ENCODE measurements around the gene SEC61A1.
A peak's percentile ranks its signal among the peaks of the same experiment; 100 is the strongest.

SEC61A1 gene

DNA sequence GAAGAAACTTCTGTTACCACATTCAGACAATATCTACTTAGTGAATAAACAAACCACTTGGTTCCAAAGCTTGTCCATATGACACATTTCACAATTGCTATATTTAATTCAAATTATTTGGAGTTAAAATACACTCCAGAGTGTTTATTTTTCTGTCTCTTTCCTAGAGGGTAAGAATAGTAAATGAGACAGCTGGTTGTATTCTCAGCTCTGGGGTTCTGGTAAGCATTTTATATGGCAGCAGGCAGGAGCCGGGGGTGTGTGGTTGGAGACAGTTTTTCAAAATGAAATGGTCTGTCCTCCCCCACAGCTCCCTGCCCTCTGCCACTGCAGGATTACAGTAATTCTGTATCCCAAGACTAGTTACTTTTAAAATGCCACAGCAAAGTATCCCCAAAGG lies 10.9 kb upstream of the SEC61A1 start:
- Mint-ChIP-seq H3K4me1 (ENCODE audit: low read depth) (no peaks in the 10 kb centered on the region), H3K27me3 (peaks cover 22% of the 10 kb centered on the region), H3K9me3 (no peaks in the 10 kb centered on the region), H3K27ac (no peak overlapping the region), H3K36me3 (ENCODE audit: low read depth) (no peaks in the 10 kb centered on the region), H3K4me3 (no peak overlapping the region)

DNA sequence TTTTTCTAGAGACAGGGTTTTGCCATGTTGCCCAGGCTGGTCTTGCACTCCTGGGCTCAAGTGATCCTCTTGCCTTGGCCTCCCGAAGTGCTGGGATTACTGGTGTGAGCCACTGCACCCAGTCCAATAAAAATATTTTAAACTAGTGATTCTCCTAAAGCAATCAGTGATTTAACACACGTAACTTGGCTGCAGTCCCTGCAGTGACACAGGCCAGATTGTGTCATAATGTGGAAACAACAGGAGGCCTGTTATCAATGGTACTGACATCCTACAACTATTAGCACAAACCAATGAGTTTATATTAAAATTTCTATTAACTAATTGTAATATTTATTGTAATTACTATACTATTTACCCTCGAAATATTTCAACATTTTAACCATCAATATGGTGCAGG lies 1.6 kb upstream of the SEC61A1 start:
- peaks cover 37% of the 10 kb centered on the region for H3K4me1 Mint-ChIP-seq (ENCODE audit: low read depth)
- H3K9me3 Mint-ChIP-seq, result no peaks in the 10 kb centered on the region
- H3K4me3 Mint-ChIP-seq, result peak overlapping the region; percentile 98
- peaks cover 6% of the 10 kb centered on the region for H3K27me3 Mint-ChIP-seq
- H3K36me3 Mint-ChIP-seq (ENCODE audit: low read depth), result peaks cover 30% of the 10 kb centered on the region
- H3K27ac Mint-ChIP-seq, result no peak overlapping the region

DNA sequence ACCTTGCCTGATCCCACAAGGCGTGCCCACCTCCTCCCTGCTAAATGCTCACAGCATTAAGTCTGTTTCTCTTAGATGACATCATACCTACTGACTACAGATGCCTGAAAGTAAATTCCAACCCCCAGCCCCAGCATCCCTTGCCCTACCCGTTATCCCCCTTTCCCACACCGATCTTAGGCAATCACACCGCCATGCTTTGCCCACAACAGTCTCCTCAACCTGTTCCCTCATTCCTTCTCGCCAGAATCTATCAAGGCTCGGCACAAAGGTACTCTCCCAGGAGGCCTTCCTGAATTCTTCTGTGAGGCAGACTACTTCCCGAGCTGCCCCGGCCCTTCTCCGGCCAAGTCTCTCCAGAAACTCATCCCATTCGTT lies 789 bp upstream of the SEC61A1 start:
- no peaks in the 10 kb centered on the region for H3K9me3 Mint-ChIP-seq
- H3K27ac Mint-ChIP-seq, result peak overlapping the region; percentile 92
- H3K4me1 Mint-ChIP-seq (ENCODE audit: low read depth), result peaks cover 41% of the 10 kb centered on the region
- no peaks in the 10 kb centered on the region for H3K27me3 Mint-ChIP-seq
- H3K36me3 Mint-ChIP-seq (ENCODE audit: low read depth), result peaks cover 38% of the 10 kb centered on the region
- peak overlapping the region; percentile 98 for H3K4me3 Mint-ChIP-seq

DNA sequence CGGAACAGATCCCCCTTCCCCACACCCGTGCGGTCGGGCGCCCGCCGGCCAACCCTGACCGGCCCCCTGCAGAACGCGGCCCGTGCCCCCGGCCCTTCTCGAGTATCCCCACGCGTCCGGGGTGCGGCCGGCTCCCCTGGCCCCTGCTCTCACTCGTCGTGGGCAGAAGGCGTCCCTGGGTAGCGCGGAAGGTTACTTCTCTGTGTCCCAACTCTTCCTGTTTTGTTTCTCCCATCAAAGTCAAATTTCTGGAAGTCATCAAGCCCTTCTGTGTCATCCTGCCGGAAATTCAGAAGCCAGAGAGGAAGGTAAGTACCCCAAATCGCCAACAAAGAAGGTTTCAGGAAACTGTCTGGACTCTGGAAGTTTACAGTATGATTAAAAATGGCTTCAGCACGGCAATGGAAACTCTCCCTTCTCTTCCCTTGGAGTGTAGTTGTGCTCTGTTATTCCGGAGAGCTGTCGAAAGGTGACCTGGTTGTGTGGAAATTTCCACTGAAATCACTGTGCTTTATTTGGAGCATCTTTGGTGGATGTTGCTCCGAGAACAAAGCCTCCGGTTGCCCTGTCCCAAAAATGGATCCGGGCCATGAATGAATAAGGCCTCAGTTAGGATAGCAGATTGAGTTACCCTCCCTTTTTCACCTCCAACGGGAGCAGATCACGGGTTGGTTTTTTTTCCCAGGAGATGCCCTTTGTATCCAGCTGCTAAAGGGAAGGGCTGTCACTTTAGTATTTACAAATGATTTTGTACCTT lies 536 bp downstream of the SEC61A1 start:
- H3K36me3 Mint-ChIP-seq (ENCODE audit: low read depth), result peaks cover 47% of the 10 kb centered on the region
- no peaks in the 10 kb centered on the region for H3K27me3 Mint-ChIP-seq
- peak overlapping the region; percentile 96 for H3K27ac Mint-ChIP-seq
- no peaks in the 10 kb centered on the region for H3K9me3 Mint-ChIP-seq
- peaks cover 41% of the 10 kb centered on the region for H3K4me1 Mint-ChIP-seq (ENCODE audit: low read depth)
- peak overlapping the region; percentile 98 for H3K4me3 Mint-ChIP-seq

DNA sequence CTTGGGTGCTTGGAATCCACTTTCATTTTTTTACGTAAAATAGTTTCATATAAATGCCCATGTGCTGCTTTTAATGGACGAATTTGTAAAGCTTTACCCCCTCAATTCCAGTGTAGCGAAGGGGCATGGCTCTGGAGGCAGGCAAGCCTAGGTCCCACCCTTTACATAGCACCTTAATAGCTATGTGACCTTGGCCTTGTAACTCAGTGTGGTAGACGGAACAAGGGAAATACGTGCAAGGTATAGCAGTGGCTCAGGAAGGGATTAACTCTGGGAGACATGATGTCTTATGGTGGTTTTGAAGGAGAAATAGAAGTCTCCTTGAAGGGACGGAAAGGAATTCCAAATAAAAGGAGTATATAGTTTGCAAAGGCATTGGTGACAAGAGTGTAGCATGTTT lies 1.4 kb downstream of the SEC61A1 start:
- Mint-ChIP-seq H3K4me1 (ENCODE audit: low read depth) (peaks cover 41% of the 10 kb centered on the region), H3K36me3 (ENCODE audit: low read depth) (peaks cover 51% of the 10 kb centered on the region), H3K4me3 (peak overlapping the region; percentile 98), H3K27ac (peak overlapping the region; percentile 69), H3K9me3 (no peaks in the 10 kb centered on the region), H3K27me3 (no peaks in the 10 kb centered on the region)

DNA sequence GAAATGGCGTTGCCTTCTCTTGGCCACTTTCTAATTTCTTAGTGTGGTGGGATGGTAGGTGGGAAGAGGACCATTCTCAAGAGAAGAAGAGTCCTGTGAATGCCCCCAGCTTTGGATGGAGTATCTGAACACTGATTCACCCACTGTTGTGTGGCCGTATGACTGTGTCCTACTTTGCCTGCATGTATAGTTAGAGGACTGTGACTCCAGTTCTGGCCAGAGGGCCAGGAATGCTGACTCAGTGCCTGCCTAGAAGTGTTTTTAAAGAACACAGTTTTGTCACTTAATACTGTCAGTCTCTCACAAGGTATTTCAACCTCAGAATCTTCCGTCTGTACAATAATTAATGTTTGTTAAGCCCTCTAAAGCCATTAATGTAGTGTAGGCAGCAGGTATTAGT lies 2.1 kb downstream of the SEC61A1 start:
- Mint-ChIP-seq H3K36me3 (ENCODE audit: low read depth) (peaks cover 58% of the 10 kb centered on the region), H3K27me3 (no peaks in the 10 kb centered on the region), H3K9me3 (no peaks in the 10 kb centered on the region), H3K4me3 (peak overlapping the region; percentile 98), H3K27ac (peak overlapping the region; percentile 80), H3K4me1 (ENCODE audit: low read depth) (peaks cover 41% of the 10 kb centered on the region)

DNA sequence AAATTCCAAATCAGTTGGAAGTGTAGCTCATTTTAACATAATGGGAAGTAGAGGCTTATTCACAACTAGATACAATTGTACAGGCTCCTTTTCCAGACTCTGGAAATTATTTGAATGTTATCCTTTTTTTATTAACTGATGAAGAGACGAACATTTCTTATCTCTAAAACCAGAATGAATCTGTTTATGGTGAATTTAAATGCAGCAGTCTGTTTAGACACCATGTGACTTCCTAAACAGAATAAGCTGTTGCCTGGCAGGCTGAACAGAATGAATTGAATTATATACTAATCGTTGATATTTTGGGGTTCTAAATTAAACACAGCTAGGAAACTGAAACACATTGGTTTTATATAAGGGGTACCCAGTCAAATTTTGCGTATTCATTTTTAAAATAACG lies 4.0 kb downstream of the SEC61A1 start:
- Mint-ChIP-seq H3K9me3 (no peaks in the 10 kb centered on the region), H3K4me1 (ENCODE audit: low read depth) (peaks cover 41% of the 10 kb centered on the region), H3K36me3 (ENCODE audit: low read depth) (peaks cover 76% of the 10 kb centered on the region), H3K27ac (no peak overlapping the region), H3K27me3 (no peaks in the 10 kb centered on the region), H3K4me3 (no peak overlapping the region)

DNA sequence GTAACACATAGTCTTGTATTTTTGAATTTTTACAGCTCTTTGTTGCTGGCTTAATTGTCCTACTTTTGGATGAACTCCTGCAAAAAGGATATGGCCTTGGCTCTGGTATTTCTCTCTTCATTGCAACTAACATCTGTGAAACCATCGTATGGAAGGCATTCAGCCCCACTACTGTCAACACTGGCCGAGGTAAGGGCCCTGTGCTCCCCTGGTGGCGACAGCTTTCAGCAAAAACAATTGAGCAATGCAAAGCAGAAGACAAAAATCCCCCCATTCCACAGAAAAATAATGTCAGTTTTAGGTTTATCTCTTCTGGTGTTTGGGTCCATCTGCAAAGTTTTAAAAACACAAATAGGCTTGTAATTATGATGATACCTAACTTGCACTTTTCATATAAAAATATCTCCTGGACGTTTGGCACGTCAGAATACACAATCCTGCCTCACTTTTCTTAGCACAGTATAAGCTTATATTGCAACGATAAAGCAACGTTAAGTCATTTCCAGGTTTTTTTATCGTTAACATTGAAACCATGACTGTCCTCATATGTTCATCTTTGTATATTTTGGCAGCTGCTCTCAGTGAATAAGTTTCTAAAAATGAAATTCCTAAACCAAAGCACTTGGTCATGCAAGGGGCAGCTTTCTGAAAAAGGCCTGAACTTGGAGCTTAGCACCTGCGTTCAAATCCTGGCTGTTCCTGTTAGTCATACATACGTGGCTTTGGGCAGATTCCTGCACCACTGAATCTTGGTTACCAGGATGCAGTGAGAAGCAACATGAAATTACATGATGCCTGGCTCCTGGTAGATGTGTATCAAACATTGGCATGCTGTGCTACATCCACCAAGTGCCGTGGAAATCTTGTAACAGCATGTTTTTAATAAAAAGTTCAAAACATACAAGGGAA lies 8.5 kb downstream of the SEC61A1 start:
- no peak overlapping the region for H3K4me3 Mint-ChIP-seq
- no peaks in the 10 kb centered on the region for H3K27me3 Mint-ChIP-seq
- H3K27ac Mint-ChIP-seq, result no peak overlapping the region
- H3K4me1 Mint-ChIP-seq (ENCODE audit: low read depth), result peaks cover 7% of the 10 kb centered on the region
- no peaks in the 10 kb centered on the region for H3K9me3 Mint-ChIP-seq
- peaks cover 84% of the 10 kb centered on the region for H3K36me3 Mint-ChIP-seq (ENCODE audit: low read depth)

DNA sequence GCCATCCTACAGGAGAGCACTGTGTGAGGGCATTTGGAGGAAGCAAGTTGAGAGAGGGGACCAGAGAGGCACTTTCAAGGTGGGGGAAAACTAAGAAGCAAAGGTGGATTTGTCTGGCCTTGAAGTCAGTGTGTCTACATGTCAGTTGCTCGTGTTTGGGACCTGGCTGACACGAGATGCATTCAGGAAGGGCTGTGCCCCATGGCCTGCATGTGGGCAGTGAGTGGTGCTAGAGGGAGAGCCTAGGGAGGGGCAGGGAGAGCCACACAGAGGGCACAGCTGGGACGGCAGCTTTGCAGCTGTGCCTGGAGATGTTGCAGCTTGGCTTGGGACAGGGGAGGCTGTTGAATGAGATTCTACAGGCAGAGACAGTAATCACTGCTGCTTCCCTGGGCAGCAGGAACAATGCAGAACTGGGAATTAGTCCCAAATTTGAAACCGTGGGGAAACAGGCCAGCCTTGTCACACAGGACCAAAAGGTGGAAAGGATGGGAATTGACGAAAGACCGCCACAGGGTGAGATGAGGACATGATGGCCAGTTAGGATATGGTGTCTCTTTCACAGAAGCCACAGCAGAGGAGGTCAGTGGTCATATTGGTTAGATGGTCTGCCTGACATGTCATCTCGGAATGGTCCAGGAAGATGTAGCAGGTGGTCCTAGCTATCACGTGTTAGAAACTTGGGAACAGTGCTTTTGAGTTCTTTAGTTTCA lies 10.0 kb downstream of the SEC61A1 start:
- no peaks in the 10 kb centered on the region for H3K27me3 Mint-ChIP-seq
- peaks cover 83% of the 10 kb centered on the region for H3K36me3 Mint-ChIP-seq (ENCODE audit: low read depth)
- peaks cover 5% of the 10 kb centered on the region for H3K4me1 Mint-ChIP-seq (ENCODE audit: low read depth)
- H3K27ac Mint-ChIP-seq, result peak overlapping the region; percentile 2
- no peak overlapping the region for H3K4me3 Mint-ChIP-seq
- H3K9me3 Mint-ChIP-seq, result no peaks in the 10 kb centered on the region

DNA sequence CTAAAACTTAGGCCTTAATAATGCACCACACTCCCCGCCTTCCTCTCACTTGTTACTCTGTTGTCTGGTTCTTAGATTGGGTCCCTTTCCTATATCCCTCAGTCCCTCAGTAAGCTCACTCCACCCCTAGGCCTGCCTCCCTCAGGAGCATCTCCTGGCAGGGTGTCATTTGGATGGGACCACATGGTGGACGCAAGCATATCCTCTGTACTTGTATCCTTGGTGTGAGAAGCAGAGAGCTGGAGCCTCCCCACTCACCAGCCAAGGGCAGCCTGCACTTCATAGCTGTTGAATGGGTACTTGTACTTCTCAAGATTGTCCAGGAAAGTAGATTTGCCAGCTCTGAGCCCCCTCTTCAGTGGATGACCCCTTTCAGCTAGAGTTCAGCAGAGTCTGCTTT lies 11.6 kb downstream of the SEC61A1 start:
- Mint-ChIP-seq H3K27ac (no peak overlapping the region), H3K4me3 (no peak overlapping the region), H3K4me1 (ENCODE audit: low read depth) (peaks cover 5% of the 10 kb centered on the region), H3K36me3 (ENCODE audit: low read depth) (peaks cover 89% of the 10 kb centered on the region), H3K27me3 (no peaks in the 10 kb centered on the region), H3K9me3 (no peaks in the 10 kb centered on the region)

DNA sequence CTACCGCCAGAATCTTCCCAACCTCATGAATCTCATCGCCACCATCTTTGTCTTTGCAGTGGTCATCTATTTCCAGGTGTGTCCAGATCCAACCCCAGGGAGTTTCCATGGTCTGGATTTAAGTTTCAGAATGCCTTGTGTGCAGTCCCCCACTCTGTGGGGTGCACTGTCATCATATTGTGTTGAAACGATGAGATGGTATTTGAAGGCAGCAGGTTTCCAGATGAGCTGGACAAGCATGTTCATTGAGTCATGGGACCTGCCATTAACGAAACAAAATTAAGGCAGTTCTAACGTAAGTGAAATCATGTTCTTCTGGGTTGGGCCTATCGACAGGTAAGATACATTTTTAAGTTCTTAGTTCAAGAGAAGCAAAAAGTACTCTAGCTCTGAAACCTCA lies 12.7 kb downstream of the SEC61A1 start:
- no peaks in the 10 kb centered on the region for H3K9me3 Mint-ChIP-seq
- no peak overlapping the region for H3K4me3 Mint-ChIP-seq
- H3K4me1 Mint-ChIP-seq (ENCODE audit: low read depth), result peaks cover 2% of the 10 kb centered on the region
- H3K36me3 Mint-ChIP-seq (ENCODE audit: low read depth), result peaks cover 89% of the 10 kb centered on the region
- H3K27ac Mint-ChIP-seq, result peak overlapping the region; percentile 2
- no peaks in the 10 kb centered on the region for H3K27me3 Mint-ChIP-seq

DNA sequence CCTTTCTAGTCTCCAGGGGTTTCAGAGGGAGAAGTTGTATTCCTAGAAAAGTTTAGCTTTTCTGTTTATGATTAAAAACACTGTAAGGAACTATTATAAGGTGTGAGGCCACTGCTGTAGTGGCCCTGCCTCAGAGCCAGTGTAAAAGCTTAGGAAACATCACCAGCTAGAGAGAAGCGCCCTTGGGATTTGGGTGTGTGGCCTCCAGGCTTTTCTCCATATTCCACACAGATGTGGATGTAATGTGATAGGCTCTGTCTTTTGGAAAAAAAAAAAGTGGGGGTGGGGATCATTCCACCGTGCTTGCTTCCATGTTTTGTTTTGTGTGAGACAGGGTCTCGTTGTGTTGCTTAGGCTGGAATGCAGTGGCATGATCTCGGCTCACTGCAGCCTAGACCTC lies 13.9 kb downstream of the SEC61A1 start:
- Mint-ChIP-seq H3K9me3 (no peaks in the 10 kb centered on the region), H3K27ac (no peak overlapping the region), H3K27me3 (no peaks in the 10 kb centered on the region), H3K4me1 (ENCODE audit: low read depth) (no peaks in the 10 kb centered on the region), H3K4me3 (no peak overlapping the region), H3K36me3 (ENCODE audit: low read depth) (peaks cover 88% of the 10 kb centered on the region)

DNA sequence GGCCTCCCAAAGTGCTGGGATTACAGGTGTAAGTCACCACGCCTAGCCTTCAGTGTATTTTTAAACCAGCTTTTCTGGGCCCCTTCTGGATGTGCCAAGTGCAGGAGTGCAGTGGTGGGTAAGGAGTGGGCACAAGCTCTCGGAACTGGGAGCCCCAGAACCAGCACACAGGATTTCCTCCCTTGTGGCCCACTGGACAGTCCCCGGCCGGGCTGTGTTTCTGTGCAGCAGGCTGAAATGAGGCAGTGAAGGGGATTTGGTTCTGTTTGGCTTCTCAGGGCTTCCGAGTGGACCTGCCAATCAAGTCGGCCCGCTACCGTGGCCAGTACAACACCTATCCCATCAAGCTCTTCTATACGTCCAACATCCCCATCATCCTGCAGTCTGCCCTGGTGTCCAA lies 14.4 kb downstream of the SEC61A1 start:
- Mint-ChIP-seq H3K4me1 (ENCODE audit: low read depth) (no peaks in the 10 kb centered on the region), H3K27me3 (no peaks in the 10 kb centered on the region), H3K27ac (no peak overlapping the region)

DNA sequence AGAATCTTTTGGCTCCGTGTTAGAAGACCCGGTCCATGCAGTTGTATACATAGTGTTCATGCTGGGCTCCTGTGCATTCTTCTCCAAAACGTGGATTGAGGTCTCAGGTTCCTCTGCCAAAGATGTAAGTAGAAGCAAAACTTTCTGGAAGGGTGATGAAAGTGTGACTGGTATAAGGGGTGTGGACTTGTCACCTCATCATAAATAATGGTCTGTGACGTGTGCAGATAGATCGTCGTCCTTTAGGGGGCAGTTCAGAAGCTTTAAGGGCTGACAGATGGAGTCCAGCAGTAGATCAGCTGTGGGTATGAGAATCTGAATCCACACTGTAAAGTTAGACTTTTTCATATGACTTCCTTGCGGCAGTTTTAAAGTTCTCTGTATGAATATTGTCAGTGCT lies 15.3 kb downstream of the SEC61A1 start:
- Mint-ChIP-seq H3K9me3 (no peaks in the 10 kb centered on the region), H3K4me3 (no peak overlapping the region), H3K27ac (no peak overlapping the region), H3K4me1 (ENCODE audit: low read depth) (no peaks in the 10 kb centered on the region), H3K36me3 (ENCODE audit: low read depth) (peaks cover 75% of the 10 kb centered on the region), H3K27me3 (no peaks in the 10 kb centered on the region)

More for the DNA sequence above, 14.4 kb downstream of the SEC61A1 start:
- H3K4me3 Mint-ChIP-seq, result no peak overlapping the region
- peaks cover 83% of the 10 kb centered on the region for H3K36me3 Mint-ChIP-seq (ENCODE audit: low read depth)
- no peaks in the 10 kb centered on the region for H3K9me3 Mint-ChIP-seq

DNA sequence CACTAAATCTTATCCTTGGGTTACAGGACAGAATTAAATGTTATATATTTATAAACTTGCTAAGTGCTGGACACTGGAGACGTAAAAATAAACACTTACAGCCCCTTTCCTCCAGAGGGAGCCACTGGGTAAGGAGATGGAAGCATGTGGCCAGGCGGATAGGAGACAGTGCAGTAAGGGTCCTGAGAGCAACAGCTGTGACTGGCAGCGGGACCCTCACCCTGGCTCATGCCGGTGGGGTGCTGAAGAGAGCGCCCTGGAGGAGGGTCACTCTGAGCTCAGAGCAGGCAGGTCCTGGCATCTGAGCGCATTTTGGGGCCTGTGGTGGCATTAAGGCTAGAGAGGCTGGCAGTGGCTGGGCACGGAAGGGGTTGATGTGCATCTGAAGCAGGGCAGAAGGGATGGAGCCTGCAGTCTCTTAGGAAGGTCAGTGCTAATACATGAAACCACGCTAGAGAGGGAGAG lies 16.0 kb downstream of the SEC61A1 start:
- Mint-ChIP-seq H3K4me3 (no peak overlapping the region), H3K9me3 (no peaks in the 10 kb centered on the region), H3K27me3 (no peaks in the 10 kb centered on the region), H3K4me1 (ENCODE audit: low read depth) (no peaks in the 10 kb centered on the region), H3K36me3 (ENCODE audit: low read depth) (peaks cover 68% of the 10 kb centered on the region), H3K27ac (peak overlapping the region; percentile 19)

All from stimulated activated naive CD8-positive, alpha-beta T cell treated with anti-CD3 and anti-CD28 coated beads, Interleukin-15, Interleukin-2, amounts not matched to agents 100 ng/mL and 50 ng/mL, for 24 hours (primary cell).